Renal cortex interstitium (tissue), 11 donors: ENCODE measurements around the gene RAPGEF3. TPM values are rescaled to one million over a fixed set of nuclear protein-coding genes. Genes with fewer than 3 reads are reported as not detected.

Experiments used
- DNase-seq, 11 donors: peaks; one replicate each; pipeline ENCODE4 v3.0.0-alpha.2; 2013; ENCODE audit warnings: low read depth in 9 of 11, low spot score in 4 of 11; ENCODE audit errors: extremely low read depth in 1 of 11
- polyA plus RNA-seq, 3 donors: library from polyadenylated mRNA; unstranded; fragments of 120-200 nt; gene quantifications; one replicate each; pipeline ENCODE4 v1.2.1, GENCODE V29; 2013; ENCODE audit not compliant: insufficient read length in 3 of 3

RAPGEF3 gene
- polyA plus RNA-seq, 3 donors = 41.0 to 62.8 (median 58.4) TPM

GRCh38 chr12:47767216-47767724 lies 8.6 kb upstream of the RAPGEF3 start:
- DNase-seq = no peak

GRCh38 chr12:47766502-47767215 lies 8.0 kb upstream of the RAPGEF3 start:
- DNase-seq = no peak

- DNase-seq = peak in 1 of 11 donors; percentile 71
Observed at GRCh38 chr12:47763481-47764346, 5.0 kb upstream of the RAPGEF3 start.

- no peak for DNase-seq
Observed at GRCh38 chr12:47762850-47763465, 4.3 kb upstream of the RAPGEF3 start.

- no peak for DNase-seq
Observed at GRCh38 chr12:47758584-47758833, 171 bp downstream of the RAPGEF3 start.

GRCh38 chr12:47757840-47758583 lies 668 bp downstream of the RAPGEF3 start:
- DNase-seq = no peak

- DNase-seq = no peak
Observed at GRCh38 chr12:47757364-47757839, 1.3 kb downstream of the RAPGEF3 start.

GRCh38 chr12:47755655-47756562 lies 2.8 kb downstream of the RAPGEF3 start:
- DNase-seq = no peak

GRCh38 chr12:47754881-47755280 lies 3.8 kb downstream of the RAPGEF3 start:
- DNase-seq = no peak

GRCh38 chr12:47754126-47754525 lies 4.6 kb downstream of the RAPGEF3 start:
- DNase-seq = no peak

GRCh38 chr12:47753021-47754001 lies 5.4 kb downstream of the RAPGEF3 start:
- DNase-seq = no peak

GRCh38 chr12:47752552-47752951 lies 6.1 kb downstream of the RAPGEF3 start:
- no peak for DNase-seq

- DNase-seq = no peak
Observed at GRCh38 chr12:47752121-47752520, 6.6 kb downstream of the RAPGEF3 start.

- no peak for DNase-seq
Observed at GRCh38 chr12:47751561-47751960, 7.1 kb downstream of the RAPGEF3 start.

GRCh38 chr12:47750916-47751470 lies 7.7 kb downstream of the RAPGEF3 start:
- DNase-seq = no peak

GRCh38 chr12:47750229-47750798 lies 8.4 kb downstream of the RAPGEF3 start:
- DNase-seq = no peak
